Measurements from ENCODE around the gene N4BP2. TPM values are rescaled to one million over a fixed set of nuclear protein-coding genes. Genes with fewer than 3 reads are reported as not detected.

Gene N4BP2
- total and polyA plus RNA-seq, 2 of the 8 experiments (the other 6 are each of a cell fraction or from before 2014, with no cell fraction given) = 4.4 to 44.7 TPM

GRCh38 chr4:40056716-40057585 lies at the start of gene N4BP2 (continued):
- TF ChIP-seq ATF2 (IDR thresholded peaks at IDR 0.05; ENCODE audit: low read length) (no peak), POLR2AphosphoS5 (IDR thresholded peaks at IDR 0.05; ENCODE audit: low read depth, low read length) (peak; percentile 78), RBBP5 (IDR thresholded peaks at IDR 0.05; ENCODE audit: borderline replicate concordance, low read depth, low read length) (no peak; the same call in 1 of the 2 replicates), GTF2F1 (IDR thresholded peaks at IDR 0.05; ENCODE audit: borderline replicate concordance, low read depth, low read length) (no peak), CTBP2 (IDR thresholded peaks at IDR 0.05; ENCODE audit: borderline replicate concordance, insufficient read depth, insufficient read length, low read length) (no peak), FOSL1 (IDR thresholded peaks at IDR 0.05; ENCODE audit: insufficient read depth, low read depth, low read length) (no peak), TAF7 (optimal IDR thresholded peaks at IDR 0.05; ENCODE audit: borderline replicate concordance, low read depth, low read length) (no peak), GABPA (IDR thresholded peaks at IDR 0.05; ENCODE audit: borderline replicate concordance, insufficient read depth, low read length) (no peak), CREB1 (IDR thresholded peaks at IDR 0.05) (peak; percentile 27; the same call in 1 of the 2 replicates), JUND (IDR thresholded peaks at IDR 0.05; ENCODE audit: low read length) (no peak), MAX (IDR thresholded peaks at IDR 0.05) (peak; percentile 92), SIN3A (conservative IDR thresholded peaks at IDR 0.05 in 1 of 2, IDR thresholded peaks at IDR 0.05 in 1 of 2; ENCODE audit: low read depth in 1 of 2, low read length in 2 of 2) (peak in 1 of 2 experiments; percentile 16; a peak in 1 of 4 replicates), EZH2 (IDR thresholded peaks at IDR 0.05; ENCODE audit: low read depth, low read length, severe bottlenecking) (no peak), SRF (IDR thresholded peaks at IDR 0.05; ENCODE audit: low read depth, low read length) (no peak), BCL11A (IDR thresholded peaks at IDR 0.05; ENCODE audit: low read depth in 2 of 2, low read length in 2 of 2) (no peak)
